ENCODE results near the gene SELENON. TPM values are rescaled to one million over a fixed set of nuclear protein-coding genes. Genes with fewer than 3 reads are reported as not detected.

Gene SELENON
- total and polyA plus RNA-seq, 9 of the 15 experiments (the other 6 are each of a cell fraction or from before 2014, with no cell fraction given) = 0.43 to 26.7 (median 7.0) TPM

- Histone ChIP-seq H3K4me2 (ENCODE audit: insufficient read depth, low read length) (no peak overlapping the region), H3K4me1 (replicated peaks in 1 of 2; ENCODE audit: control insufficient read depth in 2 of 2, insufficient read depth in 2 of 2, low read length in 2 of 2) (peaks cover 5 to 31% of the 10 kb centered on the region in 2 experiments; a peak in 4 of 5 replicates), H2AFZ (ENCODE audit: low read depth, low read length) (no peak overlapping the region), H3K36me3 (ENCODE audit: control insufficient read depth, insufficient read depth, low read length) (no peaks in the 10 kb centered on the region), H3K9me3 (replicated peaks; ENCODE audit: control insufficient read depth, insufficient read depth, low read depth, low read length) (no peaks in the 10 kb centered on the region; the same call in 1 of the 2 replicates), H3K9ac (ENCODE audit: insufficient read depth in 1 of 2, low read depth in 2 of 2, low read length in 2 of 2) (peak overlapping the region in 1 of 2 experiments; percentile 39; a peak in 1 of 4 replicates), H4K20me1 (replicated peaks; ENCODE audit: control insufficient read depth, insufficient read depth, low read length) (peaks cover 7% of the 10 kb centered on the region; the same call in 1 of the 2 replicates), H3K27me3 (ENCODE audit: control insufficient read depth in 2 of 2, insufficient read depth in 2 of 2, low read length in 2 of 2) (peaks cover 4 to 36% of the 10 kb centered on the region in 2 experiments; a peak in 4 of 5 replicates), H3K27ac (ENCODE audit: extremely low read depth, low read depth, low read length) (no peak overlapping the region), H3K4me3 (no peak overlapping the region), H3K79me2 (ENCODE audit: control insufficient read depth, insufficient read depth, low read length) (no peaks in the 10 kb centered on the region), H3K9me1 (ENCODE audit: control insufficient read depth, insufficient read depth, low read length) (no peaks in the 10 kb centered on the region)
- intact Hi-C loops (cut with micrococcal nuclease) = no loop called here
- ChIA-PET CTCF (ENCODE audit: low intra/inter-chr PET ratio) (no interaction called here), POLR2A (interaction anchor here (0.6 to 2.1 kb wide), 2 partner anchors 12 to 201 kb away, joined by 3 to 8 read pairs; no protein-coding TSS in a partner anchor)
- FAIRE-seq = no peak
- 69% methylated on average over 12 of the region's 14 CpGs for WGBS (ENCODE audit: insufficient coverage, low coverage, missing lambda C conversion rate)
- DNase-seq (ENCODE audit: extremely low read depth in 1 of 4, low spot score in 3 of 4) = no peak
- TF ChIP-seq MAFK (IDR thresholded peaks at IDR 0.05; ENCODE audit: low read length) (no peak), ZNF507 (tag; conservative IDR thresholded peaks at IDR 0.05) (no peak), CHD2 (IDR thresholded peaks at IDR 0.05; ENCODE audit: low read depth, low read length) (no peak)
- BruUV-seq (replicated peaks) = no TSS peak
- no peak for ATAC-seq
- in situ Hi-C loops (cut with MboI) = no loop called here
Measured at GRCh38 chr1:25770541-25771220, 29.3 kb upstream of the SELENON start.

Data from K562 (cell line).